ENCODE measurements around the gene VEGFA. TPM values are rescaled to one million over a fixed set of nuclear protein-coding genes. Genes with fewer than 3 reads are reported as not detected.

The VEGFA gene
- total RNA-seq, 2 experiments from 2014 or later = 64.6 to 72.8 TPM

- intact Hi-C loops (cut with DNase I, micrococcal nuclease) = no loop called here
- peaks cover 4% of the 10 kb centered on the region for H3K4me1 Mint-ChIP-seq
- CTCF ChIA-PET = interaction anchor here (0.7 to 4.5 kb wide), 6 partner anchors 9 to 324 kb away, joined by 3 to 26 read pairs (median 4); partner anchors contain the start of gene VEGFA
Observed at GRCh38 chr6:43760210-43761168, 9.5 kb upstream of the VEGFA start.

GRCh38 chr6:43761666-43762409 is 8.2 kb upstream of the VEGFA start:
- no peaks in the 10 kb centered on the region for H3K9me3 Mint-ChIP-seq (ENCODE audit: low read depth)
- POLR2A ChIA-PET = no interaction called here
- no peaks in the 10 kb centered on the region for H3K27me3 Mint-ChIP-seq
- no peak overlapping the region for H3K27ac Mint-ChIP-seq
- intact Hi-C loops (cut with DNase I, micrococcal nuclease) = no loop called here
- no peak for DNase-seq
- H3K4me1 Mint-ChIP-seq = peaks cover 4% of the 10 kb centered on the region
- CTCF ChIA-PET = interaction anchor here (0.6 to 4.5 kb wide), 11 partner anchors 8 to 319 kb away, joined by 3 to 26 read pairs (median 3); partner anchors contain the start of gene VEGFA
- H3K36me3 Mint-ChIP-seq (ENCODE audit: low read depth) = no peaks in the 10 kb centered on the region
- H3K4me3 Mint-ChIP-seq = no peak overlapping the region
- ATAC-seq = no peak

More at GRCh38 chr6:43760210-43761168, 9.5 kb upstream of the VEGFA start:
- POLR2A ChIA-PET = no interaction called here
- Mint-ChIP-seq H3K27me3 (peaks cover 3% of the 10 kb centered on the region), H3K36me3 (ENCODE audit: low read depth) (no peaks in the 10 kb centered on the region), H3K9me3 (ENCODE audit: low read depth) (no peaks in the 10 kb centered on the region), H3K27ac (no peak overlapping the region), H3K4me3 (no peak overlapping the region)
- no peak for ATAC-seq
- no peak for DNase-seq

GRCh38 chr6:43762410-43762768 is 7.6 kb upstream of the VEGFA start:
- Mint-ChIP-seq H3K27me3 (no peaks in the 10 kb centered on the region), H3K27ac (no peak overlapping the region), H3K4me3 (no peak overlapping the region), H3K36me3 (ENCODE audit: low read depth) (no peaks in the 10 kb centered on the region), H3K4me1 (peaks cover 4% of the 10 kb centered on the region), H3K9me3 (ENCODE audit: low read depth) (no peaks in the 10 kb centered on the region)
- no peak for DNase-seq
- ChIA-PET CTCF (interaction anchor here (0.6 to 4.5 kb wide), 11 partner anchors 7 to 318 kb away, joined by 3 to 26 read pairs (median 3); partner anchors contain the start of gene VEGFA), POLR2A (no interaction called here)
- intact Hi-C loops (cut with DNase I, micrococcal nuclease) = no loop called here
- ATAC-seq = no peak

GRCh38 chr6:43762966-43763695 is 6.9 kb upstream of the VEGFA start:
- peaks cover 4% of the 10 kb centered on the region for H3K4me1 Mint-ChIP-seq
- no peak overlapping the region for H3K4me3 Mint-ChIP-seq
- CTCF ChIA-PET = interaction anchor here (0.6 to 4.5 kb wide), 13 partner anchors 7 to 802 kb away, joined by 3 to 26 read pairs (median 3); partner anchors contain the start of gene VEGFA
- intact Hi-C loops (cut with DNase I, micrococcal nuclease) = no loop called here
- no peaks in the 10 kb centered on the region for H3K27me3 Mint-ChIP-seq
- H3K9me3 Mint-ChIP-seq (ENCODE audit: low read depth) = no peaks in the 10 kb centered on the region
- no peak for DNase-seq
- no peak overlapping the region for H3K27ac Mint-ChIP-seq
- H3K36me3 Mint-ChIP-seq (ENCODE audit: low read depth) = no peaks in the 10 kb centered on the region
- ATAC-seq = no peak
- POLR2A ChIA-PET = no interaction called here

- ChIA-PET POLR2A (interaction anchor here (1.0 kb wide), 1 partner anchor 11 kb away, joined by 3 read pairs; no protein-coding TSS in a partner anchor), CTCF (interaction anchor here (0.6 to 3.0 kb wide), 8 partner anchors 10 to 525 kb away, joined by 3 to 10 read pairs (median 4); no protein-coding TSS in a partner anchor)
- Mint-ChIP-seq H3K9me3 (ENCODE audit: low read depth) (no peaks in the 10 kb centered on the region), H3K27me3 (no peaks in the 10 kb centered on the region), H3K36me3 (ENCODE audit: low read depth) (no peaks in the 10 kb centered on the region), H3K27ac (no peak overlapping the region), H3K4me3 (no peak overlapping the region), H3K4me1 (peaks cover 4% of the 10 kb centered on the region)
- ATAC-seq = peak; percentile 17
- no peak for DNase-seq
- intact Hi-C loops (cut with DNase I, micrococcal nuclease) = no loop called here
Observed at GRCh38 chr6:43763812-43764522, 6.0 kb upstream of the VEGFA start.

- DNase-seq = no peak
- Mint-ChIP-seq H3K27ac (no peak overlapping the region), H3K4me3 (no peak overlapping the region), H3K9me3 (ENCODE audit: low read depth) (no peaks in the 10 kb centered on the region), H3K4me1 (peaks cover 8% of the 10 kb centered on the region), H3K36me3 (ENCODE audit: low read depth) (no peaks in the 10 kb centered on the region), H3K27me3 (no peaks in the 10 kb centered on the region)
- POLR2A ChIA-PET = interaction anchor here (1.0 kb wide), 1 partner anchor 10 kb away, joined by 3 read pairs; no protein-coding TSS in a partner anchor
- CTCF ChIA-PET = interaction anchor here (0.6 to 3.0 kb wide), 3 partner anchors 9 to 524 kb away, joined by 3 to 10 read pairs (median 5); no protein-coding TSS in a partner anchor
- ATAC-seq = no peak
- intact Hi-C loops (cut with DNase I, micrococcal nuclease) = loop anchor here in 1 of 2 experiments (5.0 kb wide), 1 partner anchor 77 kb away; the partner anchor contains the start of gene MRPS18A
Observed at GRCh38 chr6:43764772-43765171, 5.2 kb upstream of the VEGFA start.

- H3K27ac Mint-ChIP-seq = no peak overlapping the region
- no peak for ATAC-seq
- DNase-seq = no peak
- intact Hi-C loops (cut with DNase I, micrococcal nuclease) = loop anchor here in 1 of 2 experiments (5.0 kb wide), 1 partner anchor 79 kb away; the partner anchor contains the start of gene MRPS18A
- no peaks in the 10 kb centered on the region for H3K27me3 Mint-ChIP-seq
- POLR2A ChIA-PET = no interaction called here
- H3K9me3 Mint-ChIP-seq (ENCODE audit: low read depth) = no peaks in the 10 kb centered on the region
- H3K4me3 Mint-ChIP-seq = no peak overlapping the region
- CTCF ChIA-PET = interaction anchor here (1.3 to 3.0 kb wide), 2 partner anchors 8 to 11 kb away, joined by 6 to 10 read pairs; no protein-coding TSS in a partner anchor
- H3K4me1 Mint-ChIP-seq = peaks cover 8% of the 10 kb centered on the region
- peaks cover 3% of the 10 kb centered on the region for H3K36me3 Mint-ChIP-seq (ENCODE audit: low read depth)
Observed at GRCh38 chr6:43765776-43766499, 4.1 kb upstream of the VEGFA start.

- ChIA-PET POLR2A (no interaction called here), CTCF (interaction anchor here (1.3 to 3.0 kb wide), 2 partner anchors 8 to 10 kb away, joined by 6 to 10 read pairs; no protein-coding TSS in a partner anchor)
- Mint-ChIP-seq H3K4me1 (peaks cover 8% of the 10 kb centered on the region), H3K27me3 (no peaks in the 10 kb centered on the region), H3K36me3 (ENCODE audit: low read depth) (peaks cover 3% of the 10 kb centered on the region), H3K4me3 (no peak overlapping the region), H3K9me3 (ENCODE audit: low read depth) (no peaks in the 10 kb centered on the region), H3K27ac (no peak overlapping the region)
- DNase-seq (no peak), ATAC-seq (no peak)
- intact Hi-C loops (cut with DNase I, micrococcal nuclease) = loop anchor here in 1 of 2 experiments (5.0 kb wide), 1 partner anchor 79 kb away; the partner anchor contains the start of gene MRPS18A
Observed at GRCh38 chr6:43766500-43766853, 3.5 kb upstream of the VEGFA start.

- Mint-ChIP-seq H3K36me3 (ENCODE audit: low read depth) (peaks cover 5% of the 10 kb centered on the region), H3K27me3 (no peaks in the 10 kb centered on the region), H3K27ac (no peak overlapping the region), H3K9me3 (ENCODE audit: low read depth) (no peaks in the 10 kb centered on the region), H3K4me3 (no peak overlapping the region), H3K4me1 (peaks cover 8% of the 10 kb centered on the region)
- DNase-seq = no peak
- POLR2A ChIA-PET = no interaction called here
- CTCF ChIA-PET = interaction anchor here (0.6 to 4.4 kb wide), 6 partner anchors 14 to 312 kb away, joined by 3 to 46 read pairs (median 15); no protein-coding TSS in a partner anchor
- intact Hi-C loops (cut with DNase I, micrococcal nuclease) = loop anchor here in 1 of 2 experiments (5.0 kb wide), 1 partner anchor 80 kb away; the partner anchor contains the start of gene MRPS18A
- ATAC-seq = no peak
Observed at GRCh38 chr6:43766964-43767461, 3.0 kb upstream of the VEGFA start.

Measured in activated CD4-positive, alpha-beta T cell treated with anti-CD3 and anti-CD28 coated beads for 36 hours (primary cell).